Measurements from ENCODE around the gene DIS3L2.

Gene DIS3L2

GRCh38 chr2:231960810-231961348 lies 634 bp upstream of the DIS3L2 start:
- no peak for DNase-seq

GRCh38 chr2:231965102-231965501 lies 3.6 kb downstream of the DIS3L2 start:
- no peak for DNase-seq

GRCh38 chr2:231966886-231967285 lies 5.4 kb downstream of the DIS3L2 start:
- DNase-seq: no peak

GRCh38 chr2:231968820-231969219 lies 7.3 kb downstream of the DIS3L2 start:
- DNase-seq: no peak

GRCh38 chr2:231970461-231970860 lies 8.9 kb downstream of the DIS3L2 start:
- DNase-seq: no peak

GRCh38 chr2:231975001-231975400 lies 13.5 kb downstream of the DIS3L2 start:
- DNase-seq: no peak

- no peak for DNase-seq
Measured at GRCh38 chr2:231977430-231977829, 15.9 kb downstream of the DIS3L2 start.

GRCh38 chr2:231984992-231985391 lies 23.5 kb downstream of the DIS3L2 start:
- no peak for DNase-seq

- DNase-seq: no peak
Measured at GRCh38 chr2:231985823-231986261, 24.3 kb downstream of the DIS3L2 start.

GRCh38 chr2:231987124-231987727 lies 25.7 kb downstream of the DIS3L2 start:
- no peak for DNase-seq

GRCh38 chr2:231988179-231988866 lies 26.8 kb downstream of the DIS3L2 start:
- DNase-seq: no peak

- no peak for DNase-seq
Measured at GRCh38 chr2:231991664-231992063, 30.2 kb downstream of the DIS3L2 start.

- no peak for DNase-seq
Measured at GRCh38 chr2:231992888-231993287, 31.4 kb downstream of the DIS3L2 start.

- DNase-seq: no peak
Measured at GRCh38 chr2:231996797-231997540, 35.5 kb downstream of the DIS3L2 start.

GRCh38 chr2:231998046-231998445 lies 36.5 kb downstream of the DIS3L2 start:
- no peak for DNase-seq

- no peak for DNase-seq
Measured at GRCh38 chr2:232000439-232000838, 38.9 kb downstream of the DIS3L2 start.

GRCh38 chr2:232001073-232001472 lies 39.6 kb downstream of the DIS3L2 start:
- DNase-seq: no peak

GRCh38 chr2:232006253-232006652 lies 44.7 kb downstream of the DIS3L2 start:
- DNase-seq: no peak

GRCh38 chr2:232008907-232009638 lies 47.6 kb downstream of the DIS3L2 start:
- no peak for DNase-seq

- DNase-seq: no peak
Measured at GRCh38 chr2:232009639-232010274, 48.2 kb downstream of the DIS3L2 start.

GRCh38 chr2:232013701-232014353 lies 52.3 kb downstream of the DIS3L2 start:
- no peak for DNase-seq

GRCh38 chr2:232014681-232015080 lies 53.2 kb downstream of the DIS3L2 start:
- DNase-seq: no peak
